Left ventricle myocardium inferior (tissue), 1 donor: ENCODE data around the gene CACNA1C. TPM values are rescaled to one million over a fixed set of nuclear protein-coding genes. Genes with fewer than 3 reads are reported as not detected.
A peak's percentile ranks its signal among the peaks of the same experiment; 100 is the strongest.

Experiments used
- DNase-seq: peaks from one replicate; pipeline ENCODE4 v3.0.0-alpha.2; 2020
- H3K27ac ChIP-seq: fragments of 200-600 bp; replicated peaks from 2 replicates; pipeline ENCODE4 v1.8.0; 2021
- H3K27me3 ChIP-seq: fragments of 200-600 bp; 2 replicates; pipeline ENCODE4 v1.8.0; 2021; ENCODE audit warnings: low read depth
- H3K36me3 ChIP-seq: fragments of 200-600 bp; 2 replicates; pipeline ENCODE4 v1.8.0; 2021
- H3K4me1 ChIP-seq: fragments of 200-600 bp; 2 replicates; pipeline ENCODE4 v1.8.0; 2021
- H3K4me3 ChIP-seq: fragments of 200-600 bp; 2 replicates; pipeline ENCODE4 v1.8.0; 2021; ENCODE audit warnings: mild to moderate bottlenecking, moderate library complexity
- H3K9me3 ChIP-seq: fragments of 200-600 bp; replicated peaks from 2 replicates; pipeline ENCODE4 v1.8.0; 2021
- CTCF ChIP-seq: fragments of 200-600 bp; IDR thresholded peaks from 2 replicates; pipeline ENCODE4 v1.8.0; 2021; ENCODE audit warnings: antibody characterized with exemption, mild to moderate bottlenecking, borderline replicate concordance
- intact Hi-C: fragments of 100-400 bp; cut with micrococcal nuclease; formaldehyde crosslinking; loops from one replicate; pipeline ENCODE4 v1.11.0; 2022
- total RNA-seq: library from RNA; stranded (reverse); fragmentation: NEBNext Ultra II Directional; extraction: Animal tissue kit (Norgen Biotek cat#: 25700); gene quantifications from one replicate; pipeline ENCODE4 v1.2.1, GENCODE V29; 2021
- donor health status: DM: no; HTN: yes; CAD: no; lungs with severe emphysema.

CACNA1C gene
- total RNA-seq, 1 donor from 2014 or later: 137 TPM

- Histone ChIP-seq H3K4me3 (no peak overlapping the region), H3K36me3 (peaks cover 49% of the 10 kb centered on the region), H3K27me3 (no peaks in the 10 kb centered on the region), H3K4me1 (peaks cover 73% of the 10 kb centered on the region), H3K27ac (peak overlapping the region; percentile 30), H3K9me3 (no peaks in the 10 kb centered on the region)
- DNase-seq: no peak
- intact Hi-C loops: no loop called here
- no peak for TF ChIP-seq CTCF
Measured at GRCh38 chr12:2526371-2526770, 473.6 kb downstream of the CACNA1C start.

- Histone ChIP-seq H3K36me3 (peaks cover 57% of the 10 kb centered on the region), H3K27me3 (no peaks in the 10 kb centered on the region), H3K4me3 (no peak overlapping the region), H3K9me3 (no peaks in the 10 kb centered on the region), H3K27ac (peak overlapping the region; percentile 53), H3K4me1 (peaks cover 73% of the 10 kb centered on the region)
- no peak for DNase-seq
- no peak for TF ChIP-seq CTCF
- intact Hi-C loops: no loop called here
Measured at GRCh38 chr12:2528001-2528400, 475.2 kb downstream of the CACNA1C start.

GRCh38 chr12:2529807-2530206, 477.0 kb downstream of the CACNA1C start:
- TF ChIP-seq CTCF: no peak
- intact Hi-C loops: no loop called here
- Histone ChIP-seq H3K4me1 (peaks cover 57% of the 10 kb centered on the region), H3K9me3 (no peaks in the 10 kb centered on the region), H3K4me3 (no peak overlapping the region), H3K36me3 (peaks cover 54% of the 10 kb centered on the region), H3K27me3 (no peaks in the 10 kb centered on the region), H3K27ac (peak overlapping the region; percentile 40)
- DNase-seq: no peak

- Histone ChIP-seq H3K36me3 (peaks cover 62% of the 10 kb centered on the region), H3K27ac (no peak overlapping the region), H3K27me3 (no peaks in the 10 kb centered on the region), H3K4me3 (no peak overlapping the region), H3K4me1 (peaks cover 44% of the 10 kb centered on the region), H3K9me3 (no peaks in the 10 kb centered on the region)
- no peak for TF ChIP-seq CTCF
- no peak for DNase-seq
- intact Hi-C loops: no loop called here
Measured at GRCh38 chr12:2531371-2531770, 478.6 kb downstream of the CACNA1C start.

- Histone ChIP-seq H3K27ac (no peak overlapping the region), H3K36me3 (peaks cover 59% of the 10 kb centered on the region), H3K4me3 (no peak overlapping the region), H3K9me3 (no peaks in the 10 kb centered on the region), H3K27me3 (no peaks in the 10 kb centered on the region), H3K4me1 (peaks cover 29% of the 10 kb centered on the region)
- intact Hi-C loops: no loop called here
- TF ChIP-seq CTCF: no peak
- DNase-seq: no peak
Measured at GRCh38 chr12:2533036-2533435, 480.2 kb downstream of the CACNA1C start.
